ENCODE measurements around the gene SLC46A1. TPM values are rescaled to one million over a fixed set of nuclear protein-coding genes. Genes with fewer than 3 reads are reported as not detected.

SLC46A1 gene
- polyA plus RNA-seq, 4 donors: 11.0 to 147 (median 60.8) TPM

GRCh38 chr17:28392491-28392890 is 13.5 kb downstream of the SLC46A1 start:
- Histone ChIP-seq H3K36me3 (ENCODE audit: control insufficient read depth in 3 of 3, insufficient read depth in 2 of 3, low read depth in 1 of 3, low read length in 3 of 3) (peaks cover 0 to 65% (median 3%) of the 10 kb centered on the region in 3 donors), H3K4me1 (ENCODE audit: control insufficient read depth in 3 of 3, insufficient read depth in 2 of 3, low read depth in 1 of 3, low read length in 2 of 3) (peaks cover 0 to 52% (median 0%) of the 10 kb centered on the region in 3 donors), H3K4me3 (ENCODE audit: low read depth in 1 of 3, low read length in 3 of 3) (no peak overlapping the region), H3K27ac (ENCODE audit: low read depth in 1 of 3, low read length in 2 of 3) (no peak overlapping the region), H3K27me3 (ENCODE audit: control insufficient read depth in 3 of 3, insufficient read depth in 3 of 3, low read length in 3 of 3) (no peaks in the 10 kb centered on the region), H3K9me3 (ENCODE audit: control insufficient read depth in 2 of 2, insufficient read depth in 1 of 2, low read depth in 1 of 2, low read length in 1 of 2) (no peaks in the 10 kb centered on the region)
- FAIRE-seq (no peak), DNase-seq (no peak)
- WGBS, 3 donors: 79 to 89% (median 84%) methylated on average over 10 of the region's 10 CpGs

- H3K9me3 ChIP-seq (ENCODE audit: control insufficient read depth in 2 of 2, insufficient read depth in 1 of 2, low read depth in 1 of 2, low read length in 1 of 2): no peaks in the 10 kb centered on the region
- FAIRE-seq (no peak), DNase-seq (no peak)
- peaks cover 0 to 57% (median 3%) of the 10 kb centered on the region in 3 donors for H3K36me3 ChIP-seq (ENCODE audit: control insufficient read depth in 3 of 3, insufficient read depth in 2 of 3, low read depth in 1 of 3, low read length in 3 of 3)
- H3K4me3 ChIP-seq (ENCODE audit: low read depth in 1 of 3, low read length in 3 of 3): no peak overlapping the region
- whole genome bisulfite sequencing, 3 donors: 61 to 82% (median 62%) methylated on average over 2 of the region's 2 CpGs
- no peaks in the 10 kb centered on the region for H3K27me3 ChIP-seq (ENCODE audit: control insufficient read depth in 3 of 3, insufficient read depth in 3 of 3, low read length in 3 of 3)
- peaks cover 0 to 41% (median 0%) of the 10 kb centered on the region in 3 donors for H3K4me1 ChIP-seq (ENCODE audit: control insufficient read depth in 3 of 3, insufficient read depth in 2 of 3, low read depth in 1 of 3, low read length in 2 of 3)
- no peak overlapping the region for H3K27ac ChIP-seq (ENCODE audit: low read depth in 1 of 3, low read length in 2 of 3)
These were observed 14.6 kb downstream of the SLC46A1 start for GRCh38 chr17:28391401-28391800.

GRCh38 chr17:28390984-28391383 is 15.0 kb downstream of the SLC46A1 start:
- peaks cover 0 to 37% (median 0%) of the 10 kb centered on the region in 3 donors for H3K4me1 ChIP-seq (ENCODE audit: control insufficient read depth in 3 of 3, insufficient read depth in 2 of 3, low read depth in 1 of 3, low read length in 2 of 3)
- FAIRE-seq (no peak), DNase-seq (no peak)
- H3K27me3 ChIP-seq (ENCODE audit: control insufficient read depth in 3 of 3, insufficient read depth in 3 of 3, low read length in 3 of 3): no peaks in the 10 kb centered on the region
- H3K9me3 ChIP-seq (ENCODE audit: control insufficient read depth in 2 of 2, insufficient read depth in 1 of 2, low read depth in 1 of 2, low read length in 1 of 2): no peaks in the 10 kb centered on the region
- no peak overlapping the region for H3K4me3 ChIP-seq (ENCODE audit: low read depth in 1 of 3, low read length in 3 of 3)
- H3K36me3 ChIP-seq (ENCODE audit: control insufficient read depth in 3 of 3, insufficient read depth in 2 of 3, low read depth in 1 of 3, low read length in 3 of 3): peaks cover 0 to 54% (median 3%) of the 10 kb centered on the region in 3 donors
- WGBS, 3 donors: 92 to 100% (median 96%) methylated on average over 1 of the region's 1 CpG
- no peak overlapping the region for H3K27ac ChIP-seq (ENCODE audit: low read depth in 1 of 3, low read length in 2 of 3)

GRCh38 chr17:28390563-28390962 is 15.4 kb downstream of the SLC46A1 start:
- FAIRE-seq (no peak), DNase-seq (no peak)
- WGBS, 3 donors: 22 to 74% (median 51%) methylated on average over 2 of the region's 2 CpGs
- no peaks in the 10 kb centered on the region for H3K27me3 ChIP-seq (ENCODE audit: control insufficient read depth in 3 of 3, insufficient read depth in 3 of 3, low read length in 3 of 3)
- H3K27ac ChIP-seq (ENCODE audit: low read depth in 1 of 3, low read length in 2 of 3): no peak overlapping the region
- H3K4me1 ChIP-seq (ENCODE audit: control insufficient read depth in 3 of 3, insufficient read depth in 2 of 3, low read depth in 1 of 3, low read length in 2 of 3): peaks cover 0 to 36% (median 0%) of the 10 kb centered on the region in 3 donors
- H3K36me3 ChIP-seq (ENCODE audit: control insufficient read depth in 3 of 3, insufficient read depth in 2 of 3, low read depth in 1 of 3, low read length in 3 of 3): peaks cover 0 to 51% (median 3%) of the 10 kb centered on the region in 3 donors
- H3K4me3 ChIP-seq (ENCODE audit: low read depth in 1 of 3, low read length in 3 of 3): no peak overlapping the region
- no peaks in the 10 kb centered on the region for H3K9me3 ChIP-seq (ENCODE audit: control insufficient read depth in 2 of 2, insufficient read depth in 1 of 2, low read depth in 1 of 2, low read length in 1 of 2)

GRCh38 chr17:28390141-28390540 is 15.9 kb downstream of the SLC46A1 start:
- H3K27me3 ChIP-seq (ENCODE audit: control insufficient read depth in 3 of 3, insufficient read depth in 3 of 3, low read length in 3 of 3): no peaks in the 10 kb centered on the region
- FAIRE-seq (no peak), DNase-seq (no peak)
- WGBS, 3 donors: 26 to 69% (median 33%) methylated on average over 1 of the region's 1 CpG
- no peak overlapping the region for H3K27ac ChIP-seq (ENCODE audit: low read depth in 1 of 3, low read length in 2 of 3)
- no peaks in the 10 kb centered on the region for H3K9me3 ChIP-seq (ENCODE audit: control insufficient read depth in 2 of 2, insufficient read depth in 1 of 2, low read depth in 1 of 2, low read length in 1 of 2)
- peaks cover 0 to 47% (median 3%) of the 10 kb centered on the region in 3 donors for H3K36me3 ChIP-seq (ENCODE audit: control insufficient read depth in 3 of 3, insufficient read depth in 2 of 3, low read depth in 1 of 3, low read length in 3 of 3)
- H3K4me1 ChIP-seq (ENCODE audit: control insufficient read depth in 3 of 3, insufficient read depth in 2 of 3, low read depth in 1 of 3, low read length in 2 of 3): peaks cover 0 to 35% (median 0%) of the 10 kb centered on the region in 3 donors
- H3K4me3 ChIP-seq (ENCODE audit: low read depth in 1 of 3, low read length in 3 of 3): no peak overlapping the region

GRCh38 chr17:28388106-28388505 is 17.9 kb downstream of the SLC46A1 start:
- H3K4me3 ChIP-seq (ENCODE audit: low read depth in 1 of 3, low read length in 3 of 3): no peak overlapping the region
- H3K27me3 ChIP-seq (ENCODE audit: control insufficient read depth in 3 of 3, insufficient read depth in 3 of 3, low read length in 3 of 3): no peaks in the 10 kb centered on the region
- DNase-seq (no peak), FAIRE-seq (no peak)
- H3K36me3 ChIP-seq (ENCODE audit: control insufficient read depth in 3 of 3, insufficient read depth in 2 of 3, low read depth in 1 of 3, low read length in 3 of 3): peaks cover 0 to 40% (median 3%) of the 10 kb centered on the region in 3 donors
- WGBS, 3 donors: 84 to 96% (median 92%) methylated on average over 11 of the region's 11 CpGs
- no peaks in the 10 kb centered on the region for H3K9me3 ChIP-seq (ENCODE audit: control insufficient read depth in 2 of 2, insufficient read depth in 1 of 2, low read depth in 1 of 2, low read length in 1 of 2)
- peaks cover 0 to 26% (median 0%) of the 10 kb centered on the region in 3 donors for H3K4me1 ChIP-seq (ENCODE audit: control insufficient read depth in 3 of 3, insufficient read depth in 2 of 3, low read depth in 1 of 3, low read length in 2 of 3)
- H3K27ac ChIP-seq (ENCODE audit: low read depth in 1 of 3, low read length in 2 of 3): no peak overlapping the region

- DNase-seq (no peak), FAIRE-seq (no peak)
- Histone ChIP-seq H3K27me3 (ENCODE audit: control insufficient read depth in 3 of 3, insufficient read depth in 3 of 3, low read length in 3 of 3) (peaks cover 0 to 2% (median 0%) of the 10 kb centered on the region in 3 donors), H3K4me3 (ENCODE audit: low read depth in 1 of 3, low read length in 3 of 3) (no peak overlapping the region), H3K27ac (ENCODE audit: low read depth in 1 of 3, low read length in 2 of 3) (no peak overlapping the region), H3K36me3 (ENCODE audit: control insufficient read depth in 3 of 3, insufficient read depth in 2 of 3, low read depth in 1 of 3, low read length in 3 of 3) (peaks cover 0 to 29% (median 3%) of the 10 kb centered on the region in 3 donors), H3K9me3 (ENCODE audit: control insufficient read depth in 2 of 2, insufficient read depth in 1 of 2, low read depth in 1 of 2, low read length in 1 of 2) (no peaks in the 10 kb centered on the region), H3K4me1 (ENCODE audit: control insufficient read depth in 3 of 3, insufficient read depth in 2 of 3, low read depth in 1 of 3, low read length in 2 of 3) (peaks cover 0 to 25% (median 0%) of the 10 kb centered on the region in 3 donors)
These were observed 19.6 kb downstream of the SLC46A1 start for GRCh38 chr17:28386391-28386790.

GRCh38 chr17:28385406-28385805 is 20.6 kb downstream of the SLC46A1 start:
- no peak for DNase-seq
- peaks cover 0 to 27% (median 0%) of the 10 kb centered on the region in 3 donors for H3K4me1 ChIP-seq (ENCODE audit: control insufficient read depth in 3 of 3, insufficient read depth in 2 of 3, low read depth in 1 of 3, low read length in 2 of 3)
- peaks cover 0 to 4% (median 2%) of the 10 kb centered on the region in 3 donors for H3K27me3 ChIP-seq (ENCODE audit: control insufficient read depth in 3 of 3, insufficient read depth in 3 of 3, low read length in 3 of 3)
- no peaks in the 10 kb centered on the region for H3K9me3 ChIP-seq (ENCODE audit: control insufficient read depth in 2 of 2, insufficient read depth in 1 of 2, low read depth in 1 of 2, low read length in 1 of 2)
- WGBS, 3 donors: 43 to 63% (median 52%) methylated on average over 8 of the region's 8 CpGs
- H3K4me3 ChIP-seq (ENCODE audit: low read depth in 1 of 3, low read length in 3 of 3): peak overlapping the region in 2 of 3 donors; percentile 70 to 73
- FAIRE-seq: no peak
- H3K36me3 ChIP-seq (ENCODE audit: control insufficient read depth in 3 of 3, insufficient read depth in 2 of 3, low read depth in 1 of 3, low read length in 3 of 3): peaks cover 0 to 23% (median 3%) of the 10 kb centered on the region in 3 donors
- peak overlapping the region in 1 of 3 donors; percentile 85 for H3K27ac ChIP-seq (ENCODE audit: low read depth in 1 of 3, low read length in 2 of 3)

- Histone ChIP-seq H3K36me3 (ENCODE audit: control insufficient read depth in 3 of 3, insufficient read depth in 2 of 3, low read depth in 1 of 3, low read length in 3 of 3) (peaks cover 0 to 23% (median 3%) of the 10 kb centered on the region in 3 donors), H3K4me1 (ENCODE audit: control insufficient read depth in 3 of 3, insufficient read depth in 2 of 3, low read depth in 1 of 3, low read length in 2 of 3) (peaks cover 0 to 31% (median 0%) of the 10 kb centered on the region in 3 donors), H3K27me3 (ENCODE audit: control insufficient read depth in 3 of 3, insufficient read depth in 3 of 3, low read length in 3 of 3) (peaks cover 0 to 4% (median 2%) of the 10 kb centered on the region in 3 donors), H3K9me3 (ENCODE audit: control insufficient read depth in 2 of 2, insufficient read depth in 1 of 2, low read depth in 1 of 2, low read length in 1 of 2) (no peaks in the 10 kb centered on the region), H3K27ac (ENCODE audit: low read depth in 1 of 3, low read length in 2 of 3) (peak overlapping the region; percentile 16 to 85 (median 52)), H3K4me3 (ENCODE audit: low read depth in 1 of 3, low read length in 3 of 3) (peak overlapping the region; percentile 24 to 73 (median 70))
- WGBS, 3 donors: 4 to 31% (median 10%) methylated on average over 24 to 29 of the region's 29 CpGs
- FAIRE-seq (no peak), DNase-seq (peak in 1 of 2 donors; percentile 40)
These were observed 21.0 kb downstream of the SLC46A1 start for GRCh38 chr17:28385037-28385400.
